Measurements from ENCODE around the gene HIRA. TPM values are rescaled to one million over a fixed set of nuclear protein-coding genes. Genes with fewer than 3 reads are reported as not detected.

Gene HIRA
- total RNA-seq, 1 experiment from 2014 or later: 51.0 TPM

- TF ChIP-seq AFF4 (CRISPR knock-in tag; IDR thresholded peaks at IDR 0.05; ENCODE audit: borderline replicate concordance) (no peak), ZNF281 (CRISPR knock-in tag; IDR thresholded peaks at IDR 0.05) (no peak), ZSCAN18 (CRISPR knock-in tag; IDR thresholded peaks at IDR 0.05) (no peak), USF1 (CRISPR knock-in tag; IDR thresholded peaks at IDR 0.05) (no peak), ATF3 (CRISPR knock-in tag; conservative IDR thresholded peaks at IDR 0.05) (no peak)
Measured at GRCh38 chr22:19374410-19374809, 57.1 kb downstream of the HIRA start (continued).

- Mint-ChIP-seq H3K27me3 (ENCODE audit: low read depth) (no peaks in the 10 kb centered on the region), H3K36me3 (peaks cover 62% of the 10 kb centered on the region), H3K4me3 (no peak overlapping the region), H3K27ac (no peak overlapping the region), H3K9me3 (no peaks in the 10 kb centered on the region), H3K4me1 (no peaks in the 10 kb centered on the region)
- POLR2A ChIA-PET: no interaction called here
- CTCF ChIA-PET: no interaction called here
- ATAC-seq: no peak
- DNase-seq (ENCODE audit: low spot score): no peak
- TF ChIP-seq ZNF671 (CRISPR knock-in tag; IDR thresholded peaks at IDR 0.05) (no peak), ZNF512 (CRISPR knock-in tag; IDR thresholded peaks at IDR 0.05; ENCODE audit: borderline replicate concordance) (no peak), ARID4B (CRISPR knock-in tag; IDR thresholded peaks at IDR 0.05; ENCODE audit: borderline replicate concordance) (no peak), ZNF416 (CRISPR knock-in tag; IDR thresholded peaks at IDR 0.05) (no peak), ZNF425 (CRISPR knock-in tag; conservative IDR thresholded peaks at IDR 0.05) (no peak), RORB (CRISPR knock-in tag; IDR thresholded peaks at IDR 0.05) (no peak), RELA (CRISPR knock-in tag; IDR thresholded peaks at IDR 0.05; ENCODE audit: borderline replicate concordance) (no peak), NR2C2 (CRISPR knock-in tag; IDR thresholded peaks at IDR 0.05) (no peak), IRF2 (CRISPR knock-in tag; IDR thresholded peaks at IDR 0.05; ENCODE audit: borderline replicate concordance, low read depth) (no peak), FOXP4 (CRISPR knock-in tag; IDR thresholded peaks at IDR 0.05) (no peak), SMAD4 (CRISPR knock-in tag; IDR thresholded peaks at IDR 0.05) (no peak)
Measured at GRCh38 chr22:19373450-19373849, 58.1 kb downstream of the HIRA start.
